Renal cortex interstitium (tissue), 11 donors: ENCODE data around the gene GNAL. TPM values are rescaled to one million over a fixed set of nuclear protein-coding genes. Genes with fewer than 3 reads are reported as not detected.
A peak's percentile ranks its signal among the peaks of the same experiment; 100 is the strongest.
"Not testable (repeated sequence)": the region's sequence is repeated elsewhere in the genome, so short reads cannot be mapped to it uniquely, and the experiment has no call there.

Source experiments
- DNase-seq, 11 donors: peaks; one replicate each; pipeline ENCODE4 v3.0.0-alpha.2; 2013; ENCODE audit warnings: low read depth in 9 of 11, low spot score in 4 of 11; ENCODE audit errors: extremely low read depth in 1 of 11
- polyA plus RNA-seq, 3 donors: library from polyadenylated mRNA; unstranded; fragments of 120-200 nt; gene quantifications; one replicate each; pipeline ENCODE4 v1.2.1, GENCODE V29; 2013; ENCODE audit not compliant: insufficient read length in 3 of 3

GNAL gene
- polyA plus RNA-seq, 3 donors = 3.7 to 4.1 (median 4.0) TPM

DNA sequence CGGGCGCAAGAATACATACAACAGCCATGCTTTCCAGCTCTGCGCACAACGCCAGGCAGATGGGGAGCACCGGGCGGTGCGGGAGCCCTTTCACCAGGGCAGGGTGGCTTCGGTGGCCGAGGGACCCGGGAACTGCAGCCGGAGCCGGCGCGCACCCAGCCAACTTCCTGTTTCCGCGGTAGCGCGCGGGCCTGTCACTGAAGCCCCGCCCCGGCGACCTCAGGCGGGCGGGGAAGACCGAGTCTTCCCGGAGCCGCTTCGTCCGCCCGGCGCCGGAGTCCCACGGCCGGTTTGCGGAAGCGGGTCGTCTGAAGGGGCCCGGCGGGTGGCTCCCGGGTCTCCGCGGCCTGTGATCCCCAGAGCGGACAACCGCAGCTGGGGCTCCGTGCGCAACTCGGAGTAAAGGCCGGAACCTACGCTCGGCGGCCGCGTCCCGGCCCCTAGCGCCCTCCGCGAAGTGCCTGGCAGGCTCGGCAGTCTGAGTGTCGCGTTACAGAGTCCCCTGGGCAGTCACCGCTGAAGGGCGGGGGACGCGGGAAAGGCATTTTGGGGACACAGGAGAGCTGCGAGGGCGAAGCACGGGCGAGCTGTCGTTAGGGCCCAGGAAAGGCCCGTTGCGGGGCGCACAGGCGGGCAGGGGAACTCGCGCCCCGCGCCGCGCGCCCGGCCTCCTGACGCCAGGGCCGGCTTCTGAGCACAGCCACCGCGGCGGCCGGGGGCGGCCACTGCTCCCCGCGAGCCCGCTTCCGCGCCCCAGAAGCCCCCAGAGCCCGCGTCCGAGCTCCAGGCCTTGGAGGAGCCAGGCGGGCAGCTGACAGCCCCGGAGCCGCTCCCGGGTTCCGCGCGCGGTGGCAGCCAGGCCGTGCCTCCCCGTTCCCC, 219.4 kb downstream of the GNAL start, which contains the start of gene MPPE1:
TSS of gene MPPE1 (minus strand) at position 136 of the 879 bp plus-strand sequence. CDS start 11,053 bp downstream, outside the sequence.
- DNase-seq = peak; percentile 65 to 88 (median 85)

DNA sequence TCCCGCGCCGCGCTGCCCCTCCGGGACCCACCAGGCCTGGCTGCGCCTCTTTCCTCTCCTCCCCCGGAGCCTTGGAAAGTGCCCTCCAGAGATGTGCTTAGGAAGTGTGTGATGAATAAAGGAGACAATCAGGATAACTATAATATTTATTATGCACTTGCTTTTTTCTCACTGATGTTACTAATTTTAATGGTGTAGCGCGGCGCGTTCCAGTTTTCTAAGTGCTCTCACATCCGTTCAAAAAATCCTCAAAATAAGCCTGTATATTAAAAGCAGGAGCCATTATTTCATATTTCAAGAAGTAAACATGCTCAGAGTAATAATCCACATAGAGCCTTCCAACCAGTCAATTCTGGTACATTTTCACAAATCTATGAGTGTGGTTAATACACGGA, 220.0 kb downstream of the GNAL start:
- no peak for DNase-seq

DNA sequence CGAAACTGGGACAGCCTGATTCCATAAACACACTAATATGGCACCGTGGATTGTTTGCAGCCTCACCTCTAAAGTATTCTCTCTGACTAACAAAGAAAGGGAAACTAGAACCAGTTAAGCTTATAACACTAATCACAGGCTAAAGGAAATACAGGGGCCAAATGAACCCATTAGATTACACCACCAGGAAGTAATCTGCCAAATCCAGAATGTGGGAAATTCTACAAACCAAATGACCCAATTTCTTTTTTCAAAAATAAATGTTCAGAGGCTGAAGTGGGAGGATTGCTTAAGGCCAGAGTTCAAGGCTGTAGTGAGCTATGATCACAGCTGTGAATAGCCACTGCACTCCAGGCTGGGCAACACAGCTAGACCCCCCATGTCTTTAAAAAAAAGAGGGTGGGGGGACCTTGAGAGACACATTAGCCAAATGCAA, 220.5 kb downstream of the GNAL start:
- no peak for DNase-seq

DNA sequence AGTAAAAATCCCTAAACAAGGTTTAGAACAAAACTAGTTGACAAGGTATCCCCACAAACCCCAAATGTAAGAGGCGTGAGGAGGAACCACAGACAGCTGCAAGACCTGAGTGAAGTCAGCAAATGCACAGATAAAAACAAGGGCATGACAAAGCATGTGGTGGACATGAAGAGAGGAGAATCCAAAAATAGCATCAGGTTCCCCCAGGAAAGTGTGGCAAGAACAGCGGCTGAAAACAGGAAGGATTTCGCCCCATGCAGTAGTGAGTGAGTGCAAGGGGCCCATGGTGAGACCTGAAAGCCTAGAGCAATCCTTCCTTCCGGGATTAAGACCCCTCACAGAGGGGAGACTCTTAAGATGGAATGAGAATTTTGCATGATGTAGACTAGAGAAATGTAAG, 227.8 kb downstream of the GNAL start:
- not testable (repeated sequence) for DNase-seq

DNA sequence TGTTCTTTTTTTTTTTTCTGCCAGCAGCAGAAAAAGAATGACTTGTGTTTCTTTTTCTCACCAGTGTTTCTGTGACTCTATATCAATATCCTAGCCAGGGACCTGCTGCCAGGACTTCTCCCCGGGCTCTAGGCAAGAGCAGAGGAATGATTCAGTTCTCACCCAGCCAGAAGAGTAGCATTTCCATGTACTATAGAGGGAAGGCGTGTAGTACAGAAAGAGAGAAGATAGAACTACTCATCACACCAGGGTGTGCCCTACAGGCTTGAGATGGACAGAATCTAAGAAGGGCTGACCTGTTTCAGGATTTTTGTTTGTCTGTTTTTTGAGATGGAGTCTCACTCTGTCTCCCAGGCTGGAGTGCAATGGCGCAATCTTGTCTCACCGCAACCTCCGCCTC, 230.5 kb downstream of the GNAL start:
- not testable (repeated sequence) for DNase-seq

DNA sequence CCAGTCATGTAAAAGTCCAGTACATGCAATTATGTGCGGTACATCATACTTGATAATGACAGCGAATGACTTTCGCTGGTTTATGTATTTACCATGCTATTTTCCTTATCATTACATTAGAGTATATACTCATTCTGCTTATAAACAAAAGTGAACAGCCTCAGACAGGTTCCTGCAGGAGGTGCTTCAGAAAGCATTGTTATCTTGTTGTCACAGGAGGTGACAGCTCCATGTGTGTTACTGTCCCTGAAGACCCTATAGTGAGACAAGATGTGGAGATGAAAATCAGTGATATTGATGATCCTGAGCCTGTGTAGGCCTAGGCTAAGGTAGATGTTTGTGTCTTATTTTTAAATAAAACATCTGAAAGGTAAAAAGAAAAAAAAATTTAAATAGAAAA, 234.4 kb downstream of the GNAL start:
- DNase-seq = no peak

DNA sequence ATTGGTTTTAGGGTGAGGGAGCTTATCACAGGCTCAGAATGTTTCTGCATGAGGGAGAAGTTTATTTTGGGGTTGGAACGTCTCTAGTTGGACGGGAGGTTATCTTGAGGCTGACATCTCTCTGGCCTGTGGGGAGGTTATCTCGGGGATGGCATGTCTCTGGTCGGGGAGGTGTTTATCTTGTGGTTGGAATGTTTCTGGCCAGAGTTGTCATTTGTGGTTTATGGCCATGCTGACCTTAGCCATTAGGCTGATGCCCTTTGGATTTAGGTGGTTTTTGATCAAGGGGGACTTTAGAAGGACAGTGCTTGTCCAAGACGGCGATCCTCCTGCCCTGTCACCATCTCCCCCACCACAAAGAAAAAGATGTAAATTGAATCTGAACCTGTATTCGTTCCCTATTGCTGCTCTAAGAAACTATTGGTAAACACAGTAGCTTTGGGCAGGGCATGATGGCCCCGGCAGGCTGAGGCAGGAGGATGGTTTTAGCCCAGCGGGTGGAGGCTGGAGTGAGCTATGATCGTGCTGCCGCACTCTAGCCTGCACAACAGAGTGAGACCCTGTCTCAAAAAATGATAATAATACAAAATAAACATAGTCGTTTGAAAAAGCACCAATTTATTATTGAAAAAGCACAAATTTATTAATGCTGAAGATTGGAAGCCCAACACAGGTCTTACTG, 236.9 kb downstream of the GNAL start:
- no peak for DNase-seq

DNA sequence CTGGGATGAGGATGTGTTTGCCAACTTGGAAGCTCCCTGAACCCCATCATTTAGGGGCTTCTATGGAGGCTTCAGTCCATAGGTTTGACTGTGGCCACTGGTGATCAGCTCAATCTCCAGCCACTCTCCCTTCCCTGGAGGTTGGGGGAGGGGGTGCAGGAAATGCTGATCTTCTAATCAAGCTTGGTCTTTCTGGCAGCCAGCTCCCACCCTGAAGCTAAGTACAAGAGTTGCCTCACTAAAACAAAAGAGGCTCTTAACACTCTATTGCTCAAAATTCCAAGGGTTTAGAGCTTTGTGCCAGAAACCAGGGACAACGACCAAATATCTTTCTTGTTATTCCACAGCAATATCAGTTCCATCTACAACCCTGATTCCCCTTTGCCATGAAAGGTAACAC, 238.4 kb downstream of the GNAL start:
- no peak for DNase-seq

DNA sequence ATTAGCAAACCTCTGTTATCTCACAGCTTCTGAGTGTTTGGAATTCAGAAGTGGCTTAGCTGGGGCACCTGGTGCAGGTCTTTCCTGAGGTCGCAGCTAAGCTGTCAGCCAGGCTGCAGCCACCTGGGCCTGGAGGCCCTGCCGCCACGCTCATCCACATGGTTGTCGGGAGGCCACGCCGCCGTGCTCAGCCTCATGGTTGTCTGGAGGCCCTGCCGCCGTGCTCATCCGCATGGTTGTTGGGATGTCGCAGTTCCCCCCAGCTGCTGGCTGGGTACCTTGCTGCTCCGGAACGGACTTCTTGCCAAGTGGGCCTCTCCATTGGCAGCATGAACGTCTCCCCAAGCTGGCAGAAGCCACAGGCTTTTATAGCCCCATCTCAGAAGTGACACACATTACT, 243.3 kb downstream of the GNAL start:
- DNase-seq = no peak

Other genes starting within 250 kb of the GNAL start
- not detected for gene SLC35G4, start 79.7 kb upstream of the GNAL start, polyA plus RNA-seq
- 10 to 100 TPM; 47.0 to 58.4 (median 49.1) TPM for gene CHMP1B, start 162.1 kb downstream of the GNAL start, polyA plus RNA-seq
- gene MPPE1, start 219.1 kb downstream of the GNAL start, polyA plus RNA-seq = 10 to 100 TPM; 40.1 to 55.4 (median 40.6) TPM